Activated CD8-positive, alpha-beta memory T cell treated with anti-CD3 and anti-CD28 coated beads for 48 hours (primary cell): ENCODE results near the gene FANCE.
A peak's percentile ranks its signal among the peaks of the same experiment; 100 is the strongest.

ENCODE experiments used
- DNase-seq, 3 experiments: peaks; one replicate each; pipeline ENCODE4 v3.0.0-alpha.2; 2020; ENCODE audit warnings: low read depth in 2 of 3, low spot score in 2 of 3

FANCE gene

GRCh38 chr6:35463292-35463691 lies 11.2 kb downstream of the FANCE start:
- DNase-seq, result no peak

- DNase-seq, result no peak
Observed at GRCh38 chr6:35465646-35466045, 13.5 kb downstream of the FANCE start.

GRCh38 chr6:35468181-35468979 lies 16.2 kb downstream of the FANCE start, which contains the start of gene RPL10A:
TSS of gene RPL10A (plus strand) at chr6:35468401. CDS start at chr6:35468435, 34 bp downstream.
- DNase-seq, result peak; percentile 88 to 95 (median 91)

- no peak for DNase-seq
Observed at GRCh38 chr6:35468980-35469750, 17.0 kb downstream of the FANCE start.

GRCh38 chr6:35469751-35470662 lies 17.9 kb downstream of the FANCE start:
- no peak for DNase-seq

- no peak for DNase-seq
Observed at GRCh38 chr6:35470663-35471120, 18.6 kb downstream of the FANCE start.

- no peak for DNase-seq
Observed at GRCh38 chr6:35471836-35472345, 19.8 kb downstream of the FANCE start.

- no peak for DNase-seq
Observed at GRCh38 chr6:35473075-35473849, 21.1 kb downstream of the FANCE start.

- DNase-seq, result no peak
Observed at GRCh38 chr6:35473850-35474130, 21.7 kb downstream of the FANCE start.

- no peak for DNase-seq
Observed at GRCh38 chr6:35474131-35474941, 22.2 kb downstream of the FANCE start.

GRCh38 chr6:35474942-35475570 lies 22.9 kb downstream of the FANCE start:
- DNase-seq, result no peak

- no peak for DNase-seq
Observed at GRCh38 chr6:35475573-35475972, 23.4 kb downstream of the FANCE start.

GRCh38 chr6:35476004-35476403 lies 23.9 kb downstream of the FANCE start:
- DNase-seq, result no peak

GRCh38 chr6:35477028-35477427 lies 24.9 kb downstream of the FANCE start:
- no peak for DNase-seq

GRCh38 chr6:35477551-35478179 lies 25.5 kb downstream of the FANCE start:
- no peak for DNase-seq

GRCh38 chr6:35478259-35478658 lies 26.1 kb downstream of the FANCE start:
- DNase-seq, result no peak

- DNase-seq, result no peak
Observed at GRCh38 chr6:35480176-35480575, 28.0 kb downstream of the FANCE start.

GRCh38 chr6:35481226-35481625 lies 29.1 kb downstream of the FANCE start:
- DNase-seq, result no peak

GRCh38 chr6:35483062-35483461 lies 30.9 kb downstream of the FANCE start:
- DNase-seq, result no peak
